Fibroblast of mammary gland (primary cell): Measurements from ENCODE around the gene LZTFL1.

Source experiments
- DNase-seq: peaks from one replicate; pipeline ENCODE4 v3.0.0-alpha.2; 2010; ENCODE audit warnings: low read depth
- H3K4me3 ChIP-seq: 2 replicates; pipeline ENCODE4 v1.5.1; 2011; ENCODE audit warnings: low read depth, mild to moderate bottlenecking, low read length, moderate library complexity; ENCODE audit not compliant: control insufficient read depth
- CTCF ChIP-seq: conservative IDR thresholded peaks from 2 replicates; pipeline ENCODE4 v1.5.1; 2011; ENCODE audit warnings: low read depth, low read length, inconsistent platforms; ENCODE audit not compliant: control insufficient read depth, insufficient read depth

The LZTFL1 gene

GRCh38 chr3:45873036-45873435, 31.1 kb upstream of the LZTFL1 start:
- H3K4me3 ChIP-seq, result no peak overlapping the region
- no peak for TF ChIP-seq CTCF
- no peak for DNase-seq

GRCh38 chr3:45872569-45872968, 30.6 kb upstream of the LZTFL1 start:
- H3K4me3 ChIP-seq, result no peak overlapping the region
- DNase-seq, result no peak
- TF ChIP-seq CTCF, result no peak

GRCh38 chr3:45871780-45872179, 29.9 kb upstream of the LZTFL1 start:
- no peak for TF ChIP-seq CTCF

GRCh38 chr3:45870099-45870498, 28.2 kb upstream of the LZTFL1 start:
- DNase-seq, result no peak
- H3K4me3 ChIP-seq, result no peak overlapping the region
- TF ChIP-seq CTCF, result no peak

More at GRCh38 chr3:45871780-45872179, 29.9 kb upstream of the LZTFL1 start:
- no peak overlapping the region for H3K4me3 ChIP-seq
- DNase-seq, result no peak

- H3K4me3 ChIP-seq, result no peak overlapping the region
- no peak for TF ChIP-seq CTCF
- DNase-seq, result no peak
Measured at GRCh38 chr3:45869638-45870037, 27.7 kb upstream of the LZTFL1 start.

- no peak for DNase-seq
- TF ChIP-seq CTCF, result no peak
- no peak overlapping the region for H3K4me3 ChIP-seq
Measured at GRCh38 chr3:45868650-45869049, 26.7 kb upstream of the LZTFL1 start.

GRCh38 chr3:45868213-45868612, 26.3 kb upstream of the LZTFL1 start:
- no peak for DNase-seq
- no peak for TF ChIP-seq CTCF
- H3K4me3 ChIP-seq, result no peak overlapping the region
